Esophagus muscularis mucosa (tissue), 4 donors: ENCODE results near the gene ZNF813. TPM values are rescaled to one million over a fixed set of nuclear protein-coding genes. Genes with fewer than 3 reads are reported as not detected.
"Not testable (repeated sequence)": the region's sequence is repeated elsewhere in the genome, so short reads cannot be mapped to it uniquely, and the experiment has no call there.

Experiments
- DNase-seq: peaks from one replicate; pipeline ENCODE4 v3.0.0-alpha.2; 2017; ENCODE audit errors: extremely low spot score
- H3K27ac ChIP-seq, 4 donors: fragments of 200-600 bp; sonication (generic); replicated peaks in 1 of 4; 1 replicate in 3 of 4; 2 replicates in 1 of 4; pipeline ENCODE4 v1.5.1; 2016 to 2019; ENCODE audit warnings: mild to moderate bottlenecking in 1 of 4
- H3K27me3 ChIP-seq, 4 donors: fragments of 200-600 bp; sonication (generic); one replicate each; pipeline versions ENCODE4 v1.5.1 to v1.6.0; 2016 to 2019
- H3K36me3 ChIP-seq, 4 donors: fragments of 200-600 bp; sonication (generic); one replicate each; pipeline ENCODE4 v1.5.1; 2016 to 2019
- H3K4me1 ChIP-seq, 4 donors: fragments of 200-600 bp; sonication (generic); one replicate each; pipeline ENCODE4 v1.5.1; 2016 to 2019
- H3K4me3 ChIP-seq, 4 donors: fragments of 200-600 bp; sonication (generic); 1 replicate in 2 of 4; 2 replicates in 2 of 4; pipeline ENCODE4 v1.5.1; 2016 to 2019; ENCODE audit warnings: mild to moderate bottlenecking in 4 of 4, moderate library complexity in 1 of 4
- H3K9me3 ChIP-seq, 4 donors: fragments of 200-600 bp; sonication (generic); 1 replicate in 3 of 4; 2 replicates in 1 of 4; pipeline ENCODE4 v1.5.1; 2016 to 2019
- EP300 ChIP-seq: sonication (generic); formaldehyde crosslinking; IDR thresholded peaks from one replicate; pipeline ENCODE4 v1.6.1; 2017; ENCODE audit warnings: antibody characterized with exemption
- POLR2A ChIP-seq: fragments of 450-650 bp; IDR thresholded peaks from one replicate; pipeline ENCODE4 v1.6.1; 2017; ENCODE audit warnings: antibody characterized with exemption, moderate library complexity, mild to moderate bottlenecking, low read depth
- POLR2AphosphoS5 ChIP-seq, 2 donors: sonication (generic); formaldehyde crosslinking; IDR thresholded peaks; one replicate each; pipeline ENCODE4 v1.6.1; 2017; ENCODE audit warnings: antibody characterized with exemption in 2 of 2
- WGBS: methylation state at CpG from one replicate; pipeline ENCODE4 v1.1.5; 2018; 5-methylcytosine and 5-hydroxymethylcytosine counted together
- intact Hi-C: fragments of 100-400 bp; cut with DNase I; formaldehyde crosslinking; loops from one replicate; pipeline ENCODE4 v1.15.1; 2023
- total RNA-seq, 4 donors: library from RNA; depleted of rRNA; stranded (reverse); fragments of >200 nt; gene quantifications; one replicate each; pipeline versions ENCODE4 v1.1.0 to v1.2.1, GENCODE V29; 2016
- TF ChIP-seq, protein P1 (sequence below), 3 experiments: fragments of 200-600 bp in 2 of 3; fragments of 450-650 bp in 1 of 3; sonication (generic) in 2 of 3; IDR thresholded peaks; one replicate each; pipeline ENCODE4 v1.5.1; 2017 to 2019; ENCODE audit warnings: antibody characterized with exemption in 3 of 3, mild to moderate bottlenecking in 2 of 3, moderate library complexity in 1 of 3

The ZNF813 gene
- total RNA-seq, result 1 to 10 TPM; 1.7 to 3.5 (median 3.2) TPM

GRCh38 chr19:53467485-53468262 lies at the start of gene ZNF813:
Gene ZNF813, plus strand, starts transcription at chr19:53467733. Its CDS starts 16,090 bp downstream, at chr19:53483823.
- H3K27me3 ChIP-seq, result peaks cover 0 to 29% (median 0%) of the 10 kb centered on the region in 4 donors
- no peaks in the 10 kb centered on the region for H3K9me3 ChIP-seq
- TF ChIP-seq POLR2A, result peak; percentile 37
- TF ChIP-seq, protein P1, sequence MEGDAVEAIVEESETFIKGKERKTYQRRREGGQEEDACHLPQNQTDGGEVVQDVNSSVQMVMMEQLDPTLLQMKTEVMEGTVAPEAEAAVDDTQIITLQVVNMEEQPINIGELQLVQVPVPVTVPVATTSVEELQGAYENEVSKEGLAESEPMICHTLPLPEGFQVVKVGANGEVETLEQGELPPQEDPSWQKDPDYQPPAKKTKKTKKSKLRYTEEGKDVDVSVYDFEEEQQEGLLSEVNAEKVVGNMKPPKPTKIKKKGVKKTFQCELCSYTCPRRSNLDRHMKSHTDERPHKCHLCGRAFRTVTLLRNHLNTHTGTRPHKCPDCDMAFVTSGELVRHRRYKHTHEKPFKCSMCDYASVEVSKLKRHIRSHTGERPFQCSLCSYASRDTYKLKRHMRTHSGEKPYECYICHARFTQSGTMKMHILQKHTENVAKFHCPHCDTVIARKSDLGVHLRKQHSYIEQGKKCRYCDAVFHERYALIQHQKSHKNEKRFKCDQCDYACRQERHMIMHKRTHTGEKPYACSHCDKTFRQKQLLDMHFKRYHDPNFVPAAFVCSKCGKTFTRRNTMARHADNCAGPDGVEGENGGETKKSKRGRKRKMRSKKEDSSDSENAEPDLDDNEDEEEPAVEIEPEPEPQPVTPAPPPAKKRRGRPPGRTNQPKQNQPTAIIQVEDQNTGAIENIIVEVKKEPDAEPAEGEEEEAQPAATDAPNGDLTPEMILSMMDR (IDR thresholded peaks at IDR 0.05), result no peak
- peak; percentile 82 to 83 for TF ChIP-seq POLR2AphosphoS5 (IDR thresholded peaks at IDR 0.05)
- no peak for TF ChIP-seq EP300
- peak within 1 kb of the TSS; percentile 70 to 84 (median 78) for H3K27ac ChIP-seq
- H3K4me1 ChIP-seq, result peaks cover 11 to 29% (median 24%) of the 10 kb centered on the region in 4 donors
- intact Hi-C loops, result loop anchor here (5.0 to 10.0 kb wide), 2 partner anchors 35 to 273 kb away; partner anchors contain the start of genes ZNF665 and ZNF761
- H3K36me3 ChIP-seq, result peaks cover 0 to 2% (median 0%) of the 10 kb centered on the region in 4 donors
- DNase-seq, result peak; percentile 99
- peak within 1 kb of the TSS; percentile 68 to 82 (median 72) for H3K4me3 ChIP-seq
- under 1% methylated on average over 39 of the region's 55 CpGs for WGBS

- not testable (repeated sequence) for H3K36me3 ChIP-seq, H3K9me3 ChIP-seq, H3K27me3 ChIP-seq, DNase-seq, H3K27ac ChIP-seq, H3K4me3 ChIP-seq
- intact Hi-C loops, result loop anchor here (5.0 kb wide), 1 partner anchor 327 kb away; no protein-coding TSS in a partner anchor
- peaks cover 0 to 10% (median 9%) of the 10 kb centered on the region in 4 donors for H3K4me1 ChIP-seq
- WGBS, result 73% methylated on average over 11 of the region's 11 CpGs
These were observed 46.8 kb upstream of the ZNF813 start for GRCh38 chr19:53420520-53421315.

DNA sequence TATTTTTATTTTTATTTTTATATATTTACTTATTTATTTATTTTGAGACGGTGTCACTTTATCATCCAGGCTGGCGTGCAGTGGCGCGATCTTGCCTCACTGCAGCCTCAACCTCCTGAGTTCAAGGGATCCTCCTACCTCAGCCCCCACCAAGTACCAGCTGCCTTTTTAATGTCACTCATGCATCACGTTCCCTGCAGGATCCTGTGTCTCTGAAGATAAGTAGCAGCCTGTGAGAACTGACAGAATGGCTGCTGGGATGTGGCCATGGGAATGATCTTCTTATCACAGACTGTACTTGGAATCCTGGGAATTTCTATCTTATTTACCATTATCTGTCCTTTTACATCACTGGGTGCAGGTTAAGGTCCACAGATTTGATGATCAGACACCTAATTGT lies 45.0 kb upstream of the ZNF813 start:
- no peak for DNase-seq
- WGBS, result 87% methylated on average over 5 of the region's 5 CpGs
- H3K4me3 ChIP-seq, result no peak overlapping the region
- H3K9me3 ChIP-seq, result no peaks in the 10 kb centered on the region
- TF ChIP-seq, protein P1 (IDR thresholded peaks at IDR 0.05), result no peak
- TF ChIP-seq POLR2AphosphoS5 (IDR thresholded peaks at IDR 0.05), result no peak
- TF ChIP-seq POLR2A, result no peak
- TF ChIP-seq EP300, result no peak
- no peaks in the 10 kb centered on the region for H3K27me3 ChIP-seq
- no peaks in the 10 kb centered on the region for H3K36me3 ChIP-seq
- peaks cover 0 to 10% (median 9%) of the 10 kb centered on the region in 4 donors for H3K4me1 ChIP-seq
- H3K27ac ChIP-seq, result no peak overlapping the region
- intact Hi-C loops, result loop anchor here (5.0 kb wide), 1 partner anchor 325 kb away; no protein-coding TSS in a partner anchor

DNA sequence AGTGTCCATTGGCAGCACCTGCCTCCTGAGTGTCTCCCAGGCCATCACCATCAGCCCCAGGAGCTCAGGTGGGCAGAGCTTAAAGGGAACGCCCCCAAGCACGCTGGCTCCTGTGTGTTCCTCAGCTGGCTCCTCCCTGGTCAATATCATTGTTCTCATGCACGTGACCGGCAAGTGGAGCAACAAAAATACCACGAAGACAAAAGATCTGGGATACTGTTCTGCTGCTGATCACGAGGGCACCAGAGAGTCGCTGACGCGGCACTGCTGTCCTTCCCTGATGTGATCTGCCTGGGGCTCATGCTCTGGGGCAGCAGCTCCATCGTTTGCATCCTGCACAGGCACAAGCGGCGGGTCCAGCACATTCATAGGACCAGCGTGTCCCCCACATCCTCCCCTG lies 44.5 kb upstream of the ZNF813 start:
- not testable (repeated sequence) for H3K4me3 ChIP-seq, H3K9me3 ChIP-seq, H3K27me3 ChIP-seq, H3K36me3 ChIP-seq, DNase-seq
- no CpG with 5 or more reads among the region's 13 CpGs for WGBS
- Histone ChIP-seq H3K27ac (peak overlapping the region in 1 of 4 donors; percentile 28), H3K4me1 (peaks cover 0 to 10% (median 9%) of the 10 kb centered on the region in 4 donors)
- intact Hi-C loops, result loop anchor here (5.0 kb wide), 1 partner anchor 324 kb away; no protein-coding TSS in a partner anchor

DNA sequence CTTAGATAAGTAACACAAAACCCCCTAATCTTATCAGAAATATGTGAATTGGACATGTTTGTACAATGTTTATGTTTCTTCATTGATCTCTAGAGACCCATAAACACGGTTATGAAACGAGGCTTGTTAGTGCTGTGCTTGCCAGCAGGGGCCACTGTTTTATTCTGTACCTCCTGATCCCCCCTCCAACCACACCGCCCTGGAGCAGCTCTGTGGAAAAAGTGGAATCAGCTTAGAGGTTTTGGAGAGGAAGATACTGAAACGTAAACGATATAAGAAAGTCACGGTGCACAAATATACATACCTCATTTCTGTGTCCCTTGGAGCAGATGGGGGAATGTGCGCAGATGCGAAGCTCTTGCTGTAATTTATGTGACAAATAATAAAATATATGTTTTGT lies 43.9 kb upstream of the ZNF813 start:
- intact Hi-C loops, result loop anchor here (5.0 kb wide), 1 partner anchor 324 kb away; no protein-coding TSS in a partner anchor

More for the DNA sequence above, 43.9 kb upstream of the ZNF813 start:
- H3K27me3 ChIP-seq, H3K27ac ChIP-seq, DNase-seq, H3K9me3 ChIP-seq, H3K4me3 ChIP-seq, H3K36me3 ChIP-seq: not testable (repeated sequence)
- 37% methylated on average over 8 of the region's 8 CpGs for WGBS
- peaks cover 0 to 10% (median 9%) of the 10 kb centered on the region in 4 donors for H3K4me1 ChIP-seq
